ENCODE results near the gene TCEAL8. TPM values are rescaled to one million over a fixed set of nuclear protein-coding genes. Genes with fewer than 3 reads are reported as not detected.

The TCEAL8 gene
- total and polyA plus RNA-seq, 10 of the 15 experiments (the other 5 are each of a cell fraction or from before 2014, with no cell fraction given) = 28.4 to 123 (median 58.7) TPM

GRCh38 chrX:103254921-103255493 is at the start of gene TCEAL8 (continued):
- TF ChIP-seq REST (IDR thresholded peaks at IDR 0.05; ENCODE audit: low read depth, low read length) (no peak), USF2 (IDR thresholded peaks at IDR 0.05; ENCODE audit: borderline replicate concordance, low read depth, low read length) (peak; percentile 49), BACH1 (IDR thresholded peaks at IDR 0.05; ENCODE audit: borderline replicate concordance) (no peak), POLR2AphosphoS5 (IDR thresholded peaks at IDR 0.05; ENCODE audit: low read length) (0 out of 2 replicates have a peak, but pooled peaks have one; percentile 22), RAD51 (IDR thresholded peaks at IDR 0.05) (peak; percentile 88)

- in situ Hi-C loops (cut with MboI) = no loop called here
- TF ChIP-seq EZH2 (IDR thresholded peaks at IDR 0.05; ENCODE audit: borderline replicate concordance, control insufficient read depth, low read depth, low read length) (no peak), E2F8 (IDR thresholded peaks at IDR 0.05; ENCODE audit: low read depth, partially characterized antibody) (no peak), STAT3 (IDR thresholded peaks at IDR 0.05; ENCODE audit: low read depth, low read length) (no peak), FOS (IDR thresholded peaks at IDR 0.05; ENCODE audit: borderline replicate concordance, extremely low read depth, insufficient read length) (no peak), IRF5 (IDR thresholded peaks at IDR 0.05; ENCODE audit: borderline replicate concordance) (no peak), E2F4 (IDR thresholded peaks at IDR 0.05; ENCODE audit: low read depth, low read length) (no peak)
Measured at GRCh38 chrX:103304705-103305104, 49.8 kb upstream of the TCEAL8 start.

More at GRCh38 chrX:103304705-103305104, 49.8 kb upstream of the TCEAL8 start:
- no peak overlapping the region for H3K27ac ChIP-seq (ENCODE audit: control insufficient read depth, insufficient read depth)
- no peak for ATAC-seq
- FAIRE-seq = no peak
- H3K9me3 ChIP-seq (replicated peaks; ENCODE audit: control insufficient read depth, insufficient read depth, low read length) = no peaks in the 10 kb centered on the region
- BruUV-seq (replicated peaks) = no TSS peak
- H3K36me3 ChIP-seq (ENCODE audit: control insufficient read depth in 2 of 2, insufficient read depth in 2 of 2, low read length in 1 of 2) = no peaks in the 10 kb centered on the region
- no peak overlapping the region for H2AFZ ChIP-seq (ENCODE audit: control insufficient read depth, low read depth, low read length)
- H3K27me3 ChIP-seq (replicated peaks in 1 of 2; ENCODE audit: control insufficient read depth in 2 of 2, insufficient read depth in 2 of 2, low read length in 1 of 2) = no peaks in the 10 kb centered on the region
- RAD21 ChIA-PET (ENCODE audit: unreplicated experiment) = no interaction called here
- H3K4me3 ChIP-seq = no peak overlapping the region
- no peak overlapping the region for H3K4me2 ChIP-seq (ENCODE audit: control insufficient read depth, insufficient read depth)
- SMC1A ChIA-PET (ENCODE audit: uncharacterized antibody, unreplicated experiment) = no interaction called here
- intact Hi-C loops (cut with micrococcal nuclease; ENCODE audit: unreplicated experiment) = no loop called here
- no peak overlapping the region for H3K9ac ChIP-seq (ENCODE audit: control insufficient read depth, insufficient read depth, low read length)
- no peaks in the 10 kb centered on the region for H3K79me2 ChIP-seq (ENCODE audit: control insufficient read depth, insufficient read depth, low read length)
- DNase-seq (ENCODE audit: low read depth, low spot score) = no peak
- CTCF ChIA-PET = no interaction called here
- no peaks in the 10 kb centered on the region for H3K4me1 ChIP-seq (ENCODE audit: control insufficient read depth, insufficient read depth, low read length)
- no peaks in the 10 kb centered on the region for H4K20me1 ChIP-seq (ENCODE audit: control insufficient read depth, insufficient read depth)
- POLR2A ChIA-PET = no interaction called here

Data from GM12878 (cell line).